ELF-1 (cell line): ENCODE results near the gene MATN1.

Experiments
- DNase-seq: peaks from one replicate; pipeline ENCODE4 v3.0.0-alpha.2; 2016; ENCODE audit warnings: low read depth, low spot score

Gene MATN1

DNA sequence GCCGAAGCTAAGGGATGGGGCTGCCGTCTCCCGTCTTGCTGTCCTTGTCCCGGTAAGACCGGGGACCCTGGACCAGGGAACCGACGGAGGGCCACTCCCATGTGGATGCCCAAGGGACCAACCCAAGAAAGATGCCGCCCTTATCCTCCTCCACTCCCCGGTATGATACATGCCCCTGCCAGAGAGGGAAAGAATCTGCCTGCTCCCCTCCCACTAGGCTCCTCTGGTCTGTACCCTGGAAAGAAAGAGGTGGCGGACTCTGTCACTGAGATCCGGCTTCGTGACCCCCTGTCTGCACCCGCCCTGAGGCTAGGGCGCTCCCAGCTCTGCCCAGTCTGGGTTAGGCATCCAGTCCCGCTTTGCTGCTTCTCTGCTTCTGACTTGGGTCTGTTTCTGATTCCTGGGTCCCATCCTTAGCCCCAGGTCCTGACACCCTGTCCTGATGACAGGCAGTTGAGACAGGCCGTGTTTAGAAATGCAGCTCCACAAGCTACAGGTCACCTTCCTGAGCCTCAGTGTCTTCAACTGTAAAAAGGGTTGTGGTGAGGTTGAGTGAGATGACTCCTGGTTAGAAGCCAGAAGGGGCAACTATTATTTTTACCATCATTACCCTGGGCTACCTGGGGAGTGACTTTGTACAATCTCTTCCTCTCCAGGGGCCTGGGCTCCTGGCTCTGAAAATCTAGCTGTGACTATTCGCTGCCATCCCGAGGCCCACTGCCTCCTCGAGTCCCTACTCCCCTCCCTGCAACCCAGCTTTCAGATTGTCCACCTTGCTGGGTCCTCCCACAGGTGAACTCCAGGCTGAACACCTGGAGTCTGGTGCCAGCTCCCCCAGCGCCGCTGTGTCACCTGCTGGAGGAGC is 3.7 kb downstream of the MATN1 start:
- DNase-seq: no peak

DNA sequence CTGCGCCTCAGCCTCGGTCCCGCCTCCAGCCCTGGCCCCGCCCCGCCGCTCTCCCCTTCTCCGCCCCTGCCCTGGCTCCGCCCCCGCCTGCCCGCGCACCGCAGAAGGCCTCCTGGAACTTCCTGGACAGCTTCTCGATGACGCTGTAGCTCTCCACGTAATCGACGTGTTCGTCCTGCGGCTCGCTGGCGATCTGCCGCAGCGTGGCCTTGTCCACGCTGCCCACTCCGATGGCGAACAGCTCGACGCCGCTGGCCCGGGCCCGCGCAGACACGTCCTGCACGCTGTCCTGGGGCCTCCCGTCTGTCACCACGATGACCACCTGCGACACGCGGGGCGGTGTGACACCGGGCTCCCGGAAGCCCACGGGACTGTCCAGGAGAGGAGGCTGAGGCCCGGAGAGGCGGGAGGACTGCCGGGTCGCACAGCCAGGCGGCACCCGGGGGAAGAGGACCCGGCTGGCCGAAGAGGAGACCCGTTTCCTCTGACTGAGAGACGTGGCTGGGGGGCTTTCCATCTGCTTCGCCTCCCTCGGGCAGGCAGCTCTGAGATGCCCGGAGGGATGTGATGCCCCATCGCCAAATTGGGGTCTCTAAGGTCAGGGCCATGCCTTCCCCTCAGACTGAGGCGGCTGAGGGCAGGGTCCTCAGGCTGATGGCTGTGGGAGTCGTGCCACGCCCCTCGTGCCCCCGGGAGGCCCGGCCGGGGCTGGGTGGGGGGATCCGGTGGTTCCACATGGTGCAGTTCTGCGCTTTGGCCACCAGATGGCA is 4.6 kb downstream of the MATN1 start:
- peak; percentile 96 for DNase-seq

DNA sequence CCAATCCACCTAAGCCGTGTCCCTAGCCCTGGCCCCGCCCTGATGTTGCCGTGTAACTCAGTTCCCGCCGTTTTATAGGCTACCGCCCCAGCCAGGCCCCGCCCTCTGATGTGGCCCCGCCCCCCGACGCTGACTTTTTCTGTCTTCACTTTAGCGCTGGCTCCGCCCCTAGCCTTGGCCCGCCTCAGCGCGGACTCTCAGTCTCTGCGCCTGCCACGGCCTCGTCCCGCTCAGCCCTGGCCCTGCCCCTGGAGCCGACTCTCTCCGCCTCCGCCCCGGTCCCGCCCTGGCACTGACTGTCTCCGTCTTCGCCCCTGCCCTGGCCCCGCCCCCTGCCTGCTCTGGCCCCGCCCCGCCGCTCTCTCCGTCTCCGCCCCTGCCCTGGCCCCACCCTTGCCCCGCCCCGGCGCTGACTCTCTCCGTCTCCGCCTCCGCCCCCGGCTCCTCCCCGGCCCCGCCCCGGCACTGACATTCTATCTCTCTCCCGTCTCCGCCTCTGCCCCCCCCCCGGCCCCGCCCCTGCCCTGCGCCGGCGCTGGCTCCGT is 5.2 kb downstream of the MATN1 start:
- peak; percentile 98 for DNase-seq

DNA sequence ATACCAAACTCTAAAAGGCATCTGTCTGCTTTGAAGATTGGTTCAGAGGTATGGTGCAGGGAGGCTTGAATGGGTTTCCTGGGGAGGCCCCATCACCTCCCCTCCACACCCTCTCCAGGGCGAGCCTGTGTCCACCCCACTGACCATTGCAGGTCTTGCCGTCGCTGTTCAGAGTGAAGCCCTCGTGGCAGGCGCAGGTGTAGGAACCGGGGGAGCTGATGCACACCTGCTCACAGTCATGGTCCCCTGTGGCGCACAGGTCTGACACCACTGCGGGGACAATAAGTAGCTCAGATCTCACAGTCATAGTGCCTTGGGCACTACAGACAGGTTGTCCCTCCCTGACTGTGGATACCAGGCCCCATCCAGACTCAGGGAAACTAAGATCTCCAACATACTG is 6.7 kb downstream of the MATN1 start:
- DNase-seq: no peak

DNA sequence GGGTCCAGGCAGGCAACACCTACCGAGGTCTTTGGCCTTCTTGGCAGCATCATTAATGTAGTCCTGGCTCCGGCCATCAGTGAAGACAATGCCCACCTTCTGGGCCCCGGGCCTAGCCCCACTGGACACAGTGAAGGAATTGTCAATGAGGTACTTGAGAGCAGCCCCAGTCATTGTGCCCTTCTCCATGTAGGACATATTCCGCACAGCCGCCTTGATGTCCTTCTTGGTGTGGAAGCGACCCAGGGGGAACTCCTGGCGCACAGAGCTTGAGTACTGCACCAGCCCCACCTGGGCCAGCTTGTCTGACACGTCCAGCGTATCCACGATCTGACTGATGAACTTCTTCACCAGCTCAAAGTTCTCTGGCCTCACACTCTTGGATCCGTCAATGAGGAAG is 7.5 kb downstream of the MATN1 start:
- no peak for DNase-seq

- DNase-seq: no peak
Measured at GRCh38 chr1:30715216-30715615, 8.2 kb downstream of the MATN1 start.

DNA sequence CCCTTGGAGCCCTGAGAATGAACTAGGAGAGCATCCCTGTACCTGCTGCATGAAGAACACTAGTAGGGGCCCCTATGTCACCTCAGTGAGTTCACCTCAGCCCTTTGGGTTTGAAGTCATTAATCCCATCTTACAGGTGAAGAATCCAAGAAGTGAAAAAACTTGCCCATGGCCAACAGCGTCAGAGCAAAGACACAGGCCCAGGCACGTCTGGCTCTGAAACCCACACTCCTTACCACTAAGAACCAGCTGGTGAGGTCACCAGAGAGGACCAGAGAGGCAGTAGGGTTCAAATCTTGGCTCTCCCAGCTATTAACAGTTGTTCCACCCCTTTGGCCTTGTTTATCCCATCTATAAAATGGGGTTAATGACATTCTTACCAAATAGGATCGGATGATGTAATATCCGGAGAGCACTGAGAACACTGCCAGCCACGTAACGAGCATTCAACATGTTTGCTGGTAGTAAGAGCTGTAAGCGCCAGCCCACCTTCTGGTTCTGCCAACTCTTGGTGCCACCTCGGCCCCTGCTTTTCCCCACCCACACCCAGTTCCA is 8.8 kb downstream of the MATN1 start:
- no peak for DNase-seq

- no peak for DNase-seq
Measured at GRCh38 chr1:30714025-30714424, 9.4 kb downstream of the MATN1 start.

- DNase-seq: no peak
Measured at GRCh38 chr1:30713311-30713710, 10.1 kb downstream of the MATN1 start.

- DNase-seq: no peak
Measured at GRCh38 chr1:30712583-30712982, 10.8 kb downstream of the MATN1 start.

- DNase-seq: no peak
Measured at GRCh38 chr1:30710407-30710806, 13.0 kb downstream of the MATN1 start.

DNA sequence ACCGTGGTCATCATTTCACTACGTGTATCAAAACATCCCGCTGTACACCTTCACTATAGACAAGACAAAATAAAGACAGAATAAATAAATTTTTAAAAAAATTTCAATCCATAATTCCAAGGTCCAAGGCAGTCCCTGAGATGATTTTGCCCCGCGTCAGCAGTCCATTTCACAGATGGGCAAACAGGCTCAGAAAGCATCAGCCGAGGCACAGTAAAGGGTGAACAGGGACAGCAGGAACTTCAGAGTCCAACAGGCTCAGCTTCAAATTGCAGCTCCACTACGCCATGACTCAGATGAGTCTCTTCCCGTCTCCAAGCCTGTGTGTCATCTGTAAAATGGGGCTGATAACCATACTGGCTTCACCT is 15.0 kb downstream of the MATN1 start:
- no peak for DNase-seq

DNA sequence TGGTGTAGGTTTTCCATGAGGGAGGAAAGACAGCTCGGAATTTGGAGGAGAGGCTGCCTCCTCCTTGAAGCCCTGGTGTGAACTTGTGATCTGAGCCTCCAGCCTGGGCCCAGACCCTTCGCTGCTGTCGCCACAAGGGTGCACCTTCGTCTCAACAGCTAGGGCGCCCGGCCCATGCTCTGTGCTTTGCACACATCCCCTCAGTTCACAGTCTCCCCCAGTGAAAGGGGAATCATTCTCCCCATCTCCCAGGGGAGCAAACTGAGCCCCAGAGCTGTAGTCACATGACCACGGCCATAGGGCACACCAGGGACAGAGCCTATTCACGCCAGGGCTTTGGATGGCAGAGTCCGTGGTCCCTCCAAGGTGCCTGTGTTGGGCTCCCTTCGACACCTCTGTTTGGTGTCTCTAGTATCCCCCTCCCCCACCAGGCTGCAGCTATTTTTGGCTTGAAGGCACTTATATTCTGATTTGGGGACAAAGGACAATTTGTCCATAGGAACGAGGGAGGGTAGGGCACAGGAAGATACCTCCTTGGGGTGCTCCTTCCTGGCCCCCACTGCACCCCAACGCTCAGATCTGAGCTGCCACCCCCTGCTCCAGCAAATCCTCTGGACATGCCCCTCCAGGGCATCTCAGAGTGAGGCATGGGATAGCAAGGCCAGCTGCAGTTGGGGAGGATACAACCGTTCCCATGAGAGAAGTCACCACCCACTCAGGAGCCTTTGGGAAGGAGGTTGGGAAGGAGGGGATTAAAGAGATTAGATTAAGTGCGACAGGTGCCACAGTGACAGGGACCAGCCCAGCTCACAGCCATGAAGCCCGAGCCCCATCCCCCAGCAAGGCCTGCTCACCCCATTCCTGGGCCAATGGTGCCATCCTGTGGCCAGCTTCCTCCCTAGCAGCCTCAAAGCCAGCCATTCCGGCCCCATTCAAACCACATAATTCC is 15.7 kb downstream of the MATN1 start:
- DNase-seq: peak; percentile 86

DNA sequence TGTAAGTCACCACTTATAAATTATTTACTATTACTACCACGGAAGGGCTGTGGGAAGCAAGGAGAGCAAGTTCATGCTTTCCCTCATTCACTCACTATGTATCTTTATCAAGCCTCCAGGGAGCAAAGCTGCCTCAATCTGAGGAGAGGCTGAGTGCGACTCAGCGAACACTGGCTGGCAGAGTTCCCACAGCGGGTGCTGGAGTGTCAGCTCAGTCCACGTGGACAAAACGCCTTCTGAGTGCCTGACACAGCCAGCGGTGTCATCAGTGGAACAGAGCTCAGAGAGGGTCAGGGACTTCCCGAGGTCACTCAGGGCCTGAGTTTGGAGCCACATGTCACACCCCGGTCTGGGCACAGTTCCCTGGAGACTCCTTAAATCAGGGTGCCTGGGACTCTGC is 16.9 kb downstream of the MATN1 start:
- DNase-seq: no peak

GRCh38 chr1:30705698-30706097 is 17.7 kb downstream of the MATN1 start:
- no peak for DNase-seq

- DNase-seq: no peak
Measured at GRCh38 chr1:30704765-30705509, 18.4 kb downstream of the MATN1 start.

DNA sequence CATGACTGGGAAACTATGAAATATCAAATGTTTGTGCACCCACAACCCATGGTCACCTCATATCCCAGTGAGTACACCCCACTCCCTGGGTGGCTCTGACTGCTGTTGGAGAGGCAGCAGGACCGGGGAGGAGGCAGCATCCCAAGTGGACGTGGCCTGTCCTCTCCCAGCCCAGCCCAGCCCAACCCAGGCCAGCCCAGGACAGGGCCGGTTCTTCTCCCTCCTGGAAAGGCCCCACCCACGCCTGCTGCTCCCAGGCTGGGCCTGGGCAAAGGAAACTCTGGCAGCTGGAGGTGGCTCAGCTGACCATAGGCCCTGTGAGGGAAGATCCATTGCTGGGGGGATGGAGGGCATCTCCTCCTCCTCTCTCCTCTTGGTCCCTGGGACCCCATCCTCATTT is 19.1 kb downstream of the MATN1 start:
- DNase-seq: no peak

GRCh38 chr1:30702823-30703222 is 20.6 kb downstream of the MATN1 start:
- no peak for DNase-seq

DNA sequence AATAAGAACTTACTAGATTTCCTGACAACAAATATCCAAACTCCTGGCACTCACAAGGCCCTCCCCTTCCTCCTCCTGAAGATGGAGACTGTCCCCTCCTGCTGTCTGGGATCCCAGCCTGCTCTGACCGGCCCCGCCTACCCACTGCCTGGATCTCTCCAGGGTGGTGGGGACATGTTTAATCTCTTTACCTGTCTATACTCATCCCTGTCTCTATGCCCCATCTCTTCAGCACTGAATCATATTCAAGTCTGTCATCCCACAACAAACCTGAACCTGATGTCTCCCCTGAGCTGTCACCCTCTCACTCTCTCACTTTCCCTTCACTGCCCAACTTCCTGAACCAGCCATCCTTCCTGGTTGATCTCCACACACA is 22.1 kb downstream of the MATN1 start:
- no peak for DNase-seq

GRCh38 chr1:30700528-30701257 is 22.7 kb downstream of the MATN1 start:
- DNase-seq: no peak
